Right renal cortex interstitium (tissue), 3 donors: ENCODE results near the gene PLEKHA7. TPM values are rescaled to one million over a fixed set of nuclear protein-coding genes. Genes with fewer than 3 reads are reported as not detected.

Experiments used
- DNase-seq, 3 donors: peaks; one replicate each; pipeline ENCODE4 v3.0.0-alpha.2; 2013; ENCODE audit warnings: low read depth in 3 of 3, low spot score in 2 of 3
- polyA plus RNA-seq, 3 donors: library from polyadenylated mRNA; unstranded; fragments of 120-200 nt; gene quantifications; one replicate each; pipeline ENCODE4 v1.2.1, GENCODE V29; 2013; ENCODE audit not compliant: insufficient read length in 3 of 3

The PLEKHA7 gene
- polyA plus RNA-seq, 3 donors: 48.3 to 53.0 (median 49.3) TPM

DNA sequence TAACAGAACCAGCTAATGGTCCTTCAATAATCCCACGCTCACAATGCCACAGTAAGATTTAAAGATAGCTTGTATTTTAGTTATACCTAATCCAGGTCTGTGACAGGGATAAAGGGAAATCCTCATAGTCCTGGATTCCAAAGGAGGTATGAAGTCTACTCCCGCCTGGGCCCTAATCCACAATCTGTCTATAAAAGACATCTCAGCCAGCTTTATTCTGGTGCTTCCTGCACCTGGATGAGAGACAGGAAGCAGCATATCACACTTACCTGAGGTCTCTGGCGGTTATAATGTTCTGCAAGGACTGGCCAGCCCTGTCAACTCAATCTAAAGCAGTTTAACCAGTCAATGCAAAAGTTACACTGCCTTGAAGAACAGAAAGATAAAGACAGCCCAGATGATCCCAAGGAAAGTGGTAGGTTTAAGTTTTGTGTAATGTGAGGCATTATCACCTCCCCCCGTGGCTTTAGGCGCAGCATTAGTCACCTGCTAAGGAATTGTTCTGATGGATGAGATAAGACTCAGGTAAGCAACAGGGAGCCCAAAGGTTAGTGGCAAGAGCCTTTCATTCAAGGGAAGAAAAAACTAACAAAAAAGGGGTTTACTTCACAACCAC lies 57.6 kb downstream of the PLEKHA7 start:
- DNase-seq: no peak

DNA sequence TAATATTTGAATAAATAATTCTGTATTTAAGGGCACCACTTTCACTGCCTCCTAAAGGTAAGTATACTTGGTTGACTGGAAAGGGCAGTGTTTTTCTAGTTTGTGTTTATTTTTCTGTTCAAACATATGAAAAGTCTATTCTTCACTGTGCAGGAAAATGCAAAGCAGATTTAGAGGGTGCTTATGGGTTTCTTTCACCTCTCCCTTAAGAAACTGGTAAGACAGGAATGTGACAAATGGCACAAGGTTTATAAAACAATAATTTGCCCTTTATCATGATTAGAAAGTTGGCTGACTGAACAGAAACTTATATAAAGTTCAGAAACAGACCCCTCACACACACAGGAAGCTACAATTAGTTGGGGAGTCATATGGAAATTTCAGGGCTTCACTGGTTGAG lies 60.6 kb downstream of the PLEKHA7 start:
- no peak for DNase-seq

DNA sequence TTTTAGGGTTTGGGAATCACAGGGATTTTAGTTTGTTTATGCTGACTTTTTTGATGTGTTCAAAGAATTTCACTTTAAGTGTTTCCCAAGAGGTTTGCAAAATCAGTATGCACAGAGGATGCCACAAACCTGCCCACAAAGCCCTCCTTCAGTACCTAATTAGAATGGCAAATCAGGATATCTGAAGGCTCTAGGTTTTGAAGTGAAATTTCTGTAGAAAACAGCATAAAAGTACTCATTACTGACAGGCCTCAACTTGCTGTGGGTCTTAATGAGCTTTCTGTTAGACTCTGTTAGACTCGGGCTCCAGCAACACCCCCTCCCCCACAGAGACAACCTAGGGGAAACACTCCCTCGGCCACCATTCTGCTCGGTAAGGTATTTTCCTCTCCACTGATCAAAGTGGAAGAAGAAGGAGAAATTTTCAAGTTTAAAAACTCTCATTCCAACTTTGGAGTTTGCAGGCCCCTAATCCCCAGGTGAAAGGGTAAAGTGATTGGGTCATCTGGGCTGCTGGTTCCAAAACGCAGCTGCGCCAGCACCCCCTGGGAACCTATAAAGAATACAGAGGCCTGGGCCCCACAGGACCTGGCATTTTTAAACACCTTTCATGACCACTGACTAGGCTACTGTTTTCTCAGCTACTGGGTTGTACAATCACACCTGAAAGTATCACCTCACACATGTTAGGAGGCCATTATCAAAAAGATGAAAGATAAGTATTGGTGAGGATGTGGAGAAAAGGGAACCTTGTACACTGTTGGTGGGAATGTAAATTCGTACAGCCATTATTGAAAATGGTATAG lies 67.5 kb downstream of the PLEKHA7 start:
- DNase-seq: no peak

GRCh38 chr11:16945671-16946469 lies 68.3 kb downstream of the PLEKHA7 start:
- DNase-seq: no peak

DNA sequence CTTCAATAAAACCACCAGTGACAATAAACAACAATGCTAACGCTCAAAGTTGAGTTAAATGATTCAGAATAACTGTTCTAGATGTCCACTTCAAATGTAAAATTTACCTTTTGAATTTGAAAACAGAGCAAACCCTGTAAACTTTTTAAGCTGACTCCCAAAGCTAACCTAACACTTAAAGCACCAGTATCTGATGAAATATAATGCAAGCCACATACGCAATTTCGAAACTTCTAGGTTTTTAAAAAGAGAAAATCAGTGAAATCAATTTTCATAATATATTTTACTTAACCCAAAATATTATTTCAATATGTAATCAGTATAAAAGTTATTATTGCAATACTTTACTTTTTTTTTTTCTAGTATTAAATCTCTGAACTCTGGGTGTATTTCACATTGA lies 71.3 kb downstream of the PLEKHA7 start:
- DNase-seq: no peak

- DNase-seq: no peak
Measured at GRCh38 chr11:16942342-16942741, 71.9 kb downstream of the PLEKHA7 start.

DNA sequence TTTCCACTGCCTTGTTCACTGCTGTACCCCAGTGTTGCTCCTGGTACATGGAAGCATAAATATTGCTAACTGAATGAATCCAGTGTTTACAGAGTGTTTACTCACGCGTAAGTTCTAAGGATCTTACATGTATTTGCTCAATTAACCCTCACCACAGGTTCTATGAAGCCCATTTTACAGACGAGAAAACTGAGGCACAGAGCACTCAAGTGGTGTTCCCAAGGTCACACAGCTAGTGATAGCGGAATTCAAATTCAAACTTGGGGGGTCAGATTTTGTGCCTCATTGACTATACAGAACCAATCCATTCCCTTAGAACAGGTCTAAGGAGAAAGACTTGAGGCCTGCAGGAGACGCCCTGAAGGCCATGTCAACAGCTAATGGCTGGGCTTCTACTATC lies 72.3 kb downstream of the PLEKHA7 start:
- no peak for DNase-seq

- no peak for DNase-seq
Measured at GRCh38 chr11:16938061-16938460, 76.2 kb downstream of the PLEKHA7 start.

GRCh38 chr11:16936643-16937042 lies 77.6 kb downstream of the PLEKHA7 start:
- DNase-seq: no peak

GRCh38 chr11:16935518-16936302 lies 78.5 kb downstream of the PLEKHA7 start:
- DNase-seq: no peak

DNA sequence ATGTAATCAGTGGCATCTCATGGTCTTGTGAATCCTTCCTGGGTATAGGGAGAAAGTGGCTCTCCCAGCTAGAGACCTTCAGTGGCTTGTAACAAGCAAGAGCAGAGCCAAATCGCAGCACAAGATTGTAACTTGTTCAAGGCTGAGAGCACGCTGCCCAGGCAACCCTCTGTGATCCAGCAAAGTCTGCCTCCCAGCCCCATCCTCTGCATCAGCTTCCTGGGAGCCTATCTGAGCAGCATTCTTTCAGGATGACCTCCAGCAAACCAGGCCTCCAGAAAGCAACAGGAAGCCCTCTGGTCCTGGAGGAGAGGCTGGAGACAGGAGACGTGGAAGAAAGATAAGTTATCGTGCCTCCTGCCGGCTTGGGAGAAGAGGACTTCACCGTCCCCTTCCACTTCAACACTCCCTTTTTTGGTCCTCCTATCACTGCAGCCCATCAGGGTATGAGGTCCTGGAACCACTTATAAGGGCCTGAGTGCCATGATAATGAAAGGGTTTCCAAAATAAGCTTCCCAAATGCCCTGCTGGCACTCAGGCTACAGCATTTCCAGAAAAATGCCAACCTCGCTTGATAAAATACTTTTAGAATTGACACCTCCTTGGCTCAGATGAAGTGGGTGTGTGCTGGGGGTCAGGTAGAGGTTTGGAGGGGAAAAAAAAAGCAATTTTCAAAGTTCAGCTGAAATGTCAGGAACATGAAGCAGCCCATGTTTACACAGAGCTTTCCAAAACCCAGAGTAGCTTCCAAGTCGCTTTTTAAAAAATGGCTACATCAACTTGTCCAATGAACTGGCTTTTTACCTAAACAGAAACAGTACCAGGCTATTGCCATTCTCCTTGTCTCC lies 80.2 kb downstream of the PLEKHA7 start:
- no peak for DNase-seq

GRCh38 chr11:16933291-16933690 lies 80.9 kb downstream of the PLEKHA7 start:
- DNase-seq: no peak

DNA sequence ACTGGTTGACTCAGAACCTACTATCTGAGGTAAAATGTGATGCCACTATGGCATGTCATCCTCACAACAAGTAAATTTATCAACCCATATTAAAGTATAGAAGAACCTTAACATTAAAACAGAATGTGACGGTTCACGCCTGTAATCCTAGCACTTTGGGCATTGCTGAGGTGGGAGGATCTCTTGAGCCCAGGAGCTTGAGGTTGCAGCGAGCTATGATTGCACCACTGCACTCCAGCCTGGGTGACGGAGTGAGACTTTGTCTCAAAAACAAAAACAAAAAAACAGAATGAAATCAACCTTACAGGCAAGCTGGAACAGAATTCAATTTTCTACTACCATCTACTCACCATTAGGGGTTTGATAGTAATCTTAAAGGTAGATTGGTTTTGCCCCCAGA lies 86.2 kb downstream of the PLEKHA7 start:
- DNase-seq: no peak

DNA sequence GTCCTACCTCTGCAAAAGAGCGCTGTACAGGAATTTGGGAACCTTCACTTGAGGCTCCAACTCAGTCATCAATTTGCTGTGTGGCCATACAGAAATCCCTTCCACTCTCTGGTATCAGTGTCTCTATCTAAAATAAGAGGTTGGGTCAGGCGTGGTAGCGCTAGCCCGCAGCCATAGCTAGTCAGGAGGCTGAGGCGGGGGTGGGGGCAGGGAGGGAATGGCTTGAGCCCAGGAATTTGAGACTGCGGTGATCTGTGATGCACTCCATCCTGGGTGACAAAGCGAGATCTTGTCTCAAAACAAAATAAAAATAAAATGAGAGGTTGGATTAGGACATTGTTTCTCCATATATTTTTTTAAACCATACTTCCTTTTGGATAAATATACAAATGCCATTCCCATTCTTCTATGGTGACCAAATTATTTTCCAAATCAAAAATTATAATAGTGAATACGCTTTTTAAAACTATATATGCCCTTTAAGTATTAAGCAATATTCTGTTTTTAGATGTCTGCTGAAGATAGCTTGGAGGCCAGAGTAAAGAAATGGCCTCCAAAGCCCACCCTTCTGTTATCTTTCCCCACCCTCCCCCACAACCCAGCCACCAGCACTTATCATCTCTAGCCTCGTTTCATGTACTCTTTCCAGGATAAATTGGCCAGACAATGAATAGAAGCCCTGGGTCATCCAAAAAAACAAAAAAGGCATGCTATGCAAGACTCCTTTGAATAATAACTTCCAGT lies 87.2 kb downstream of the PLEKHA7 start:
- no peak for DNase-seq

DNA sequence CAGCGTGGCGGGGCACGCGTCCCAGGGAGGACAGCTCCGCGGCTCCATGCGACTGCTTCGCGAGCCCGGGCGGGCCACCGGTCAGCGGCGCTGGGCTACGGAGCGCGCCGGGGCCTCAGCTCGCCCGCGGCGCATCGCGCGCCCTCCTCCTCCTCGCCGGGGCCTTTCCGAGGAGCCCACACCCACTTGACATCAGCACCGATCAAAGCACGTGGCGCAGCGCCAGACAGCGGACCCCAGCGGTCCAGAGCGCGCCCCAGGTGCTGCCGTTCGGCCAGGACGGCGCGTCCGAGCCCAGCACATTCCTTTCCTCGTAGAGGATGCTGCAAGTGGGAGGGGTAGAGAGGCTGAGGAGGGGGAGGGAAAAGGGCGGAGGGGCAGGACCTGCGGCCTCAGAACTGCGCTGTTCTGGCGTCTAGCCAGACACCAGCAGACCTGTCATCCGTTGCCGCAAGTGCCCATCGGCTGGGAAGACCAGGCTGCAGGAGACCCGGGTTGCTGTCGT lies 88.6 kb downstream of the PLEKHA7 start:
- peak in 2 of 3 donors; percentile 40 to 42 for DNase-seq

GRCh38 chr11:16924826-16925560 lies 89.2 kb downstream of the PLEKHA7 start:
- peak in 1 of 3 donors; percentile 50 for DNase-seq

GRCh38 chr11:16924462-16924825 lies 89.8 kb downstream of the PLEKHA7 start:
- DNase-seq: no peak

DNA sequence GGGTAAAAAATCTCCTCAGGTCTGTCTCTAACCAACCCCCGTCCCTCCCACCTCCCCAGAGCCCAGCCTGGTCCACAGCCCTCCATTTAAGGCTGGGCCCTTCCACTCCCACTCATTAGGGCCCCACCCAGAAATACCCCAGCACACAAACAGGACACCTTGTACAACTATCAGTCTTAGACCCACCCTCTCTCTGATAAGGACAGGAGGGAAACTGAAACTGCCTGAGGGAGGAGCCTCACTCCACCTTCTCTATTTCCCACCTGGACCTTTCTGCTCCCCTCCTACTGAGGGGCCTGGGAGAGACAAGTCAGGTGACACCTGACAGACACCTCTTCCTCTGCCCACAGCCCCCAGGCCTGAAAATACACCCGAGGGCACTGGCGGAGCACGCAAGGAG lies 90.2 kb downstream of the PLEKHA7 start:
- no peak for DNase-seq
